HG03575 (cell line): ENCODE results near the gene LAMC2.

ENCODE experiments used
- ATAC-seq: cut with Tn5 transposase; IDR thresholded peaks from one replicate; pipeline ENCODE4 v1.9.1; 2021; ENCODE audit not compliant: unreplicated experiment, insufficient number of reproducible peaks, low FRiP score; ENCODE audit errors: extremely low read depth

Gene LAMC2

DNA sequence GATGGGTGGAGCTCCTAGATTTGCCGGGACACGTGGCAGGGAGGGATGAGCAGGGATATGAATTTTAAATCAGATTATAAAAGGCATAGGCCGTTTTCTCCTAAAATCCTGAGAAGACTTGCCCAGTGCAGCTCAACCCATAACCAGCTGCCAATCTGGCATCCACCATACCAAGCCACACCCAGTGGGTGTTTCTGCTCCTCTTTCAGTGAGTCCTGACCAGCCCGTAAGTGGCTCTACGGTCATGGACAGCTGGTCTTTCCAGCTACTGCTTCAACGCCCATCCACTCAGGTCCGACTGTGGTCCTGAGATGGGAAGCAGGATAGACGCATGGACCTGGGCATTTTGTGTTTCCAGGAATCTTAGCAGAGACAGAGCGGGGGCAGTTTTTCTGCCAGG is 107.2 kb downstream of the LAMC2 start:
- ATAC-seq: no peak

DNA sequence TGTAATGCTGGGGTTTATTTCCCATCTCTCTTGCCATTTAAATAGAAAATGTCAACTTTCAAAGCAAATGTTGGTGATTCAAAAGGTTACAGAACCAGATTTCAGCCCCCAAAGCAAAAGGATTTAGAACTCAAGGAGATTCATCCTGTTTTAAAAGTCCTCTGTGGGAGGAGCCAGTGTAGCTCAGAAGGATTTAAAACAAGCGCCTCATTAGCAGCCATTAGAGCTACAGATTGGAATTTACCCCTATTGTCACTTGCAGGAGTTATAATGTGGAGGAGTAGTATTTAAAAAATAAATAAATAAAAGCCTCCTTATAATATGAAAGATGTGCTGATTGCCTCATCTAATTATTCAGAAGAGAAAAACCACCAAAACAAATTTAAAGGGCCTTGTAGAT is 107.8 kb downstream of the LAMC2 start:
- ATAC-seq: no peak
